Thyroid gland (tissue), 4 donors: ENCODE measurements around the gene SPDEF.

ENCODE experiments used
- CTCF ChIP-seq, 6 experiments: fragments of 200-600 bp in 3 of 6; fragments of 450-650 bp in 3 of 6; sonication (generic) in 3 of 6; IDR thresholded peaks; one replicate each; pipeline ENCODE4 v1.5.1; 2016 to 2019; ENCODE audit warnings: antibody characterized with exemption in 6 of 6, mild to moderate bottlenecking in 2 of 6, inconsistent platforms in 1 of 6, moderate library complexity in 1 of 6
- POLR2A ChIP-seq, 2 donors: fragments of 450-650 bp; IDR thresholded peaks; one replicate each; pipeline ENCODE4 v1.6.1; 2017; ENCODE audit warnings: antibody characterized with exemption in 2 of 2, mild to moderate bottlenecking in 2 of 2, moderate library complexity in 1 of 2

- no peak for TF ChIP-seq CTCF (IDR thresholded peaks at IDR 0.05)
- TF ChIP-seq POLR2A (IDR thresholded peaks at IDR 0.05) = no peak
Measured at GRCh38 chr6:34600101-34600500, 44.0 kb upstream of the SPDEF start.
